Body of pancreas (tissue), 4 donors: ENCODE measurements around the gene ZNF692. TPM values are rescaled to one million over a fixed set of nuclear protein-coding genes. Genes with fewer than 3 reads are reported as not detected.

ENCODE experiments used
- ATAC-seq: fragments of 150-250 bp; one replicate; pipeline ENCODE4 v1.9.1; 2016
- DNase-seq, 4 donors: peaks; one replicate each; pipeline ENCODE4 v3.0.0-alpha.2; 2019
- H3K27ac ChIP-seq, 4 donors: fragments of 200-600 bp; sonication (generic); 1 replicate in 3 of 4; 2 replicates in 1 of 4; pipeline versions ENCODE4 v1.5.1 to v1.6.1; 2016 to 2019; ENCODE audit warnings: mild to moderate bottlenecking in 1 of 4, mixed read lengths in 1 of 4, moderate library complexity in 1 of 4
- H3K27me3 ChIP-seq, 2 donors: fragments of 200-600 bp; sonication (generic); one replicate each; pipeline ENCODE4 v1.6.0; 2016; ENCODE audit warnings: mild to moderate bottlenecking in 1 of 2
- H3K36me3 ChIP-seq, 2 donors: fragments of 200-600 bp; sonication (generic); replicated peaks in 1 of 2; 2 replicates each; pipeline ENCODE4 v1.5.1; 2016; ENCODE audit warnings: low read depth in 2 of 2; ENCODE audit not compliant: insufficient read depth in 1 of 2
- H3K4me1 ChIP-seq: fragments of 200-600 bp; sonication (generic); one replicate; pipeline ENCODE4 v1.6.0; 2016
- H3K4me3 ChIP-seq, 2 donors: fragments of 200-600 bp; sonication (generic); 1 replicate in 1 of 2; 2 replicates in 1 of 2; pipeline ENCODE4 v1.5.1; 2016 to 2019
- H3K9me3 ChIP-seq, 3 donors: fragments of 200-600 bp; sonication (generic); 1 replicate in 2 of 3; 2 replicates in 1 of 3; pipeline ENCODE4 v1.5.1; 2016
- POLR2A ChIP-seq, 3 donors: fragments of 450-650 bp; IDR thresholded peaks; one replicate each; pipeline ENCODE4 v1.6.1; 2016; ENCODE audit warnings: antibody characterized with exemption in 3 of 3, mild to moderate bottlenecking in 2 of 3
- WGBS, 2 donors: methylation state at CpG; one replicate each; pipeline ENCODE4 v1.1.5; 2017; 5-methylcytosine and 5-hydroxymethylcytosine counted together
- intact Hi-C: fragments of 100-400 bp; cut with DNase I; formaldehyde crosslinking; loops from one replicate; pipeline ENCODE4 v1.15.1; 2023
- total RNA-seq, 2 donors: library from RNA; depleted of rRNA; stranded (reverse); fragments of >200 nt; gene quantifications; one replicate each; pipeline ENCODE4 v1.1.0, GENCODE V29; 2016
- TF ChIP-seq, protein P1 (sequence below), 7 experiments: fragments of 450-650 bp in 4 of 7; fragments of 200-600 bp in 3 of 7; sonication (generic) in 3 of 7; IDR thresholded peaks; one replicate each; pipeline ENCODE4 v1.5.1; 2016 to 2019; ENCODE audit warnings: antibody characterized with exemption in 7 of 7

The ZNF692 gene
- total RNA-seq, 2 donors from 2014 or later: 35.8 to 128 TPM

DNA sequence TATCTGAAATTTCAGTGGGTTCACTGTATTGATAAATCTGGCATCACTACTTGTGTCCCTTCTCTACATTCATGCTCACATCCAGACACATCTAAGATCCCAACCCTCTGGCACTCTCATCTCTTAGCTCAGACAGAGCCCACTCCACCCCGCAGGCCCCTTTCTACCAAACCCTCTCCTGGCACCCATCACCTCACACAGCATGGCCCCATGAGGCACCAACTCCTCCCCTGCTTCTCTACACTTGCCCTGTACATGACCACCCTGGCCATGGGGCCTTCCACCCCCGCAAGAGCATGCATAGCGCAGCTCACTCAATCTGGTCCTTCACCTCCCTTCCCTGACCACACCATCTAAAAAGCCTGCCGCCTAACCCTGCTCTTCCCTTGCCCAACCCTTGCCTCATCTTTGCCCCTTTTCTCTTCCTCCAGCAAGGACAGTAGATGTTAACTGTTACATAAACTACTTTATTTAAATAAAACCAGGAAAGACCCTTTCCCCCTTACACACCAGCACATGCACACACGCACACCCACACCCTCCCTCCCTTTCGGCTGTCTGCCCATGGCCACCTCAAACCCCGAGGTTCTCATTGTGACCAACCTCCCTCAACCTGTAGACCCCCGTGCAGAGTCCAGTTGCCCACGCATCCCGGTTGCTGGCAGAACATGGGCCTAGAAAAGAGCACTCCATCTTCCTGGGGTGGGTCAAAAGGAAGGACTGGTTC lies 48.7 kb downstream of the ZNF692 start:
- H3K27me3 ChIP-seq: no peaks in the 10 kb centered on the region
- ATAC-seq (no peak), DNase-seq (no peak)
- H3K27ac ChIP-seq: no peak overlapping the region
- intact Hi-C loops: loop anchor here (5.0 kb wide), 1 partner anchor 183 kb away; no protein-coding TSS in a partner anchor
- TF ChIP-seq POLR2A (IDR thresholded peaks at IDR 0.05): no peak
- TF ChIP-seq, protein P1, sequence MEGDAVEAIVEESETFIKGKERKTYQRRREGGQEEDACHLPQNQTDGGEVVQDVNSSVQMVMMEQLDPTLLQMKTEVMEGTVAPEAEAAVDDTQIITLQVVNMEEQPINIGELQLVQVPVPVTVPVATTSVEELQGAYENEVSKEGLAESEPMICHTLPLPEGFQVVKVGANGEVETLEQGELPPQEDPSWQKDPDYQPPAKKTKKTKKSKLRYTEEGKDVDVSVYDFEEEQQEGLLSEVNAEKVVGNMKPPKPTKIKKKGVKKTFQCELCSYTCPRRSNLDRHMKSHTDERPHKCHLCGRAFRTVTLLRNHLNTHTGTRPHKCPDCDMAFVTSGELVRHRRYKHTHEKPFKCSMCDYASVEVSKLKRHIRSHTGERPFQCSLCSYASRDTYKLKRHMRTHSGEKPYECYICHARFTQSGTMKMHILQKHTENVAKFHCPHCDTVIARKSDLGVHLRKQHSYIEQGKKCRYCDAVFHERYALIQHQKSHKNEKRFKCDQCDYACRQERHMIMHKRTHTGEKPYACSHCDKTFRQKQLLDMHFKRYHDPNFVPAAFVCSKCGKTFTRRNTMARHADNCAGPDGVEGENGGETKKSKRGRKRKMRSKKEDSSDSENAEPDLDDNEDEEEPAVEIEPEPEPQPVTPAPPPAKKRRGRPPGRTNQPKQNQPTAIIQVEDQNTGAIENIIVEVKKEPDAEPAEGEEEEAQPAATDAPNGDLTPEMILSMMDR (IDR thresholded peaks at IDR 0.05): no peak
- no peaks in the 10 kb centered on the region for H3K9me3 ChIP-seq
- peaks cover 24% of the 10 kb centered on the region for H3K4me1 ChIP-seq
- 76 to 81% methylated on average over 10 of the region's 10 CpGs for WGBS, 2 donors
- peaks cover 12 to 20% of the 10 kb centered on the region in 2 donors for H3K36me3 ChIP-seq
- H3K4me3 ChIP-seq: no peak overlapping the region

DNA sequence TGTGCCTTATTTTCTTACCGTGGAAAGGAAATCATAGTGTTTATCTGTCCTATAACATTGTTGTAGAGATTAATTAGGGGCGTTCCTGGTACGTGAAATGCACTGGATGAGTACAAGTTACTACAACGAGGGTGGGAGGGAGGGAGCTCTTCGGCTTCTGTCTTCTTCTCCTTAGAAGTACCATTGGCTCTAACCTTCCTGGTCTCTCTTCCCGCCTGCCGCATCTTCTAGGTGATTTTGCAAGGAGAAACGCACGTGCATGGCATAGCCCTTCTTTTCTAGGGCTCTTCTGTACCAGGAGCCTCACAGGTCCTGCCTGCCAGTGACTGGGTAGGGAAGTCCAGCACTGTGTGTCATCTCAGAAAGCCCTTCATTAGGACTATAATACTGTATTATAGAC lies 50.0 kb downstream of the ZNF692 start:
- TF ChIP-seq, protein P1 (IDR thresholded peaks at IDR 0.05): no peak
- no peak for TF ChIP-seq POLR2A (IDR thresholded peaks at IDR 0.05)
- H3K4me1 ChIP-seq: peaks cover 31% of the 10 kb centered on the region
- no peaks in the 10 kb centered on the region for H3K9me3 ChIP-seq
- no peak overlapping the region for H3K27ac ChIP-seq
- no peaks in the 10 kb centered on the region for H3K27me3 ChIP-seq
- ATAC-seq (no peak), DNase-seq (no peak)
- intact Hi-C loops: loop anchor here (5.0 kb wide), 1 partner anchor 182 kb away; no protein-coding TSS in a partner anchor
- H3K4me3 ChIP-seq: no peak overlapping the region
- 63 to 75% methylated on average over 9 of the region's 9 CpGs for WGBS, 2 donors
- peaks cover 4 to 9% of the 10 kb centered on the region in 2 donors for H3K36me3 ChIP-seq

DNA sequence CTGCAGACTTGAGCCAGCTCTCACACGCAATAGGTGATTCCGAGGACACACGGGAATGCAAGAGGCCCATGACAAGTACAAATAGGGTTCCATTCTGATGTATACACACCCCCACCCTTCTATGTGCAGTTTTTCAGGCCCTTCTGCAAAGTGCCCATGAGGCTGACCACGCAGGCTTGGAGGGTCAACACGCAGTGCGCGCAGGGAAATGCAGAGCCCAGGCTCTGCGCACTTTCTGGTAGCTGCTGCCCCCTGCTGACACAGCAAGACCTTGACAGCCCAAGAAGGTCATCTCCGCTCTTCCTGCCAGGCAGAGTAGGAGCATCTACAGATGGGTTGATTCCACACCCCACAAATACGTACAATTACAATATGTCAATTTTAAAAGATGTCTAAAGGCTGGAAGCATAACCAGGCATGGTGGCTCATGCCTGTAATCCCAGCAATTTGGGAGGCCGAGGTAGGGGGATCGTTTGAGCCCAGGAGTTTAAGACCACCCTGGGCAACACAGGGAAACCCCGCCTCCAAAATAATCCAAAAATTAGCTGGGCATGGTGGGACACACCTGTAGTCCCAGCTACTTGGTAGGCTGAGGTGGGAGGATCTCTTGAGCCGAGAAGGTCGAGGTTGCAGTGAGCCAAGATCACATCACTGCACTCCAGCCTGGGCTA lies 51.7 kb downstream of the ZNF692 start:
- 39 to 44% methylated on average over 15 of the region's 15 CpGs for WGBS, 2 donors
- TF ChIP-seq POLR2A (IDR thresholded peaks at IDR 0.05): no peak
- TF ChIP-seq, protein P1 (IDR thresholded peaks at IDR 0.05): peak; percentile 54 to 88 (median 84)
- Histone ChIP-seq H3K36me3 (no peaks in the 10 kb centered on the region), H3K4me3 (no peak overlapping the region), H3K27ac (no peak overlapping the region), H3K4me1 (peaks cover 31% of the 10 kb centered on the region), H3K9me3 (no peaks in the 10 kb centered on the region), H3K27me3 (no peaks in the 10 kb centered on the region)
- DNase-seq (peak; percentile 63 to 70 (median 64)), ATAC-seq (peak; percentile 79)
- intact Hi-C loops: loop anchor here (5.0 kb wide), 1 partner anchor 180 kb away; no protein-coding TSS in a partner anchor

DNA sequence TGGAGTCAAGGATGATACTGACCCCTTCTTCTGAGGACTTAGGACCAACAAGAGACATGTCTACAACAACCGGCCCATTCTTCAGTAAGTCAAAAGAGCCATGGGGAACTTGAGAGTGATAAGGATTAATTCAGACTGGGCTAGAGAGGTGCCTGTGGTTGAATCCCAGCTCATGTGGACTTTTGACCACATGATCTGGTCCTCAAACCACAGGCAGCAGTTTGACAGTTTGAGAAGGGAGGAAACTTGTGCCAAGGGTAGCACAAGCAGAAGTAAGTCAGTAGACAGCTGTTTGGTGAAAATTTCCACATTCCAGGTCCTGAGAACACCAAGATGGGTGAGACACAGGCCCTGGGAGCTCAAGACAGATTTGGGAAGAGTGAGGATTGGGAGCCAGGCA lies 53.0 kb downstream of the ZNF692 start:
- intact Hi-C loops: loop anchor here (5.0 kb wide), 1 partner anchor 179 kb away; no protein-coding TSS in a partner anchor
- TF ChIP-seq, protein P1 (IDR thresholded peaks at IDR 0.05): no peak
- TF ChIP-seq POLR2A (IDR thresholded peaks at IDR 0.05): no peak

More for the DNA sequence above, 53.0 kb downstream of the ZNF692 start:
- ATAC-seq: no peak
- Histone ChIP-seq H3K9me3 (no peaks in the 10 kb centered on the region), H3K4me1 (peaks cover 26% of the 10 kb centered on the region), H3K4me3 (no peak overlapping the region), H3K36me3 (no peaks in the 10 kb centered on the region), H3K27ac (no peak overlapping the region), H3K27me3 (no peaks in the 10 kb centered on the region)
- WGBS, 2 donors: 81 to 94% methylated on average over 1 of the region's 1 CpG
- DNase-seq: peak in 1 of 4 donors; percentile 42
